GM21390 (cell line): ENCODE data around the gene PAX8.

Source experiments
- ATAC-seq: cut with Tn5 transposase; IDR thresholded peaks from one replicate; pipeline ENCODE4 v1.9.1; 2021; ENCODE audit not compliant: unreplicated experiment

PAX8 gene

GRCh38 chr2:113224647-113225236, 54.0 kb downstream of the PAX8 start:
- no peak for ATAC-seq

- no peak for ATAC-seq
Measured at GRCh38 chr2:113223813-113224212, 54.9 kb downstream of the PAX8 start.

GRCh38 chr2:113221846-113222245, 56.9 kb downstream of the PAX8 start:
- no peak for ATAC-seq

- ATAC-seq = no peak
Measured at GRCh38 chr2:113220970-113221708, 57.6 kb downstream of the PAX8 start.

GRCh38 chr2:113219889-113220641, 58.7 kb downstream of the PAX8 start:
- no peak for ATAC-seq

GRCh38 chr2:113219525-113219888, 59.2 kb downstream of the PAX8 start:
- no peak for ATAC-seq

GRCh38 chr2:113219092-113219441, 59.7 kb downstream of the PAX8 start:
- ATAC-seq = no peak

GRCh38 chr2:113218283-113219091, 60.2 kb downstream of the PAX8 start:
- ATAC-seq = no peak

GRCh38 chr2:113217455-113218282, 61.1 kb downstream of the PAX8 start:
- no peak for ATAC-seq

- ATAC-seq = no peak
Measured at GRCh38 chr2:113216891-113217454, 61.7 kb downstream of the PAX8 start.

- ATAC-seq = no peak
Measured at GRCh38 chr2:113216321-113216720, 62.4 kb downstream of the PAX8 start.

GRCh38 chr2:113215056-113215455, 63.7 kb downstream of the PAX8 start:
- ATAC-seq = no peak

- ATAC-seq = no peak
Measured at GRCh38 chr2:113214141-113214540, 64.6 kb downstream of the PAX8 start.

- ATAC-seq = no peak
Measured at GRCh38 chr2:113213061-113213930, 65.4 kb downstream of the PAX8 start.

GRCh38 chr2:113212245-113213060, 66.3 kb downstream of the PAX8 start:
- ATAC-seq = no peak

GRCh38 chr2:113211226-113212105, 67.3 kb downstream of the PAX8 start:
- no peak for ATAC-seq

GRCh38 chr2:113209646-113210171, 69.0 kb downstream of the PAX8 start:
- no peak for ATAC-seq
